HG03378 (cell line): ENCODE data around the gene PTPN18.
"Not testable (repeated sequence)": the region's sequence is repeated elsewhere in the genome, so short reads cannot be mapped to it uniquely, and the experiment has no call there.

Source experiments
- ATAC-seq: cut with Tn5 transposase; IDR thresholded peaks from one replicate; pipeline ENCODE4 v1.9.1; 2021; ENCODE audit warnings: mild to moderate bottlenecking, moderate library complexity; ENCODE audit not compliant: unreplicated experiment

PTPN18 gene

DNA sequence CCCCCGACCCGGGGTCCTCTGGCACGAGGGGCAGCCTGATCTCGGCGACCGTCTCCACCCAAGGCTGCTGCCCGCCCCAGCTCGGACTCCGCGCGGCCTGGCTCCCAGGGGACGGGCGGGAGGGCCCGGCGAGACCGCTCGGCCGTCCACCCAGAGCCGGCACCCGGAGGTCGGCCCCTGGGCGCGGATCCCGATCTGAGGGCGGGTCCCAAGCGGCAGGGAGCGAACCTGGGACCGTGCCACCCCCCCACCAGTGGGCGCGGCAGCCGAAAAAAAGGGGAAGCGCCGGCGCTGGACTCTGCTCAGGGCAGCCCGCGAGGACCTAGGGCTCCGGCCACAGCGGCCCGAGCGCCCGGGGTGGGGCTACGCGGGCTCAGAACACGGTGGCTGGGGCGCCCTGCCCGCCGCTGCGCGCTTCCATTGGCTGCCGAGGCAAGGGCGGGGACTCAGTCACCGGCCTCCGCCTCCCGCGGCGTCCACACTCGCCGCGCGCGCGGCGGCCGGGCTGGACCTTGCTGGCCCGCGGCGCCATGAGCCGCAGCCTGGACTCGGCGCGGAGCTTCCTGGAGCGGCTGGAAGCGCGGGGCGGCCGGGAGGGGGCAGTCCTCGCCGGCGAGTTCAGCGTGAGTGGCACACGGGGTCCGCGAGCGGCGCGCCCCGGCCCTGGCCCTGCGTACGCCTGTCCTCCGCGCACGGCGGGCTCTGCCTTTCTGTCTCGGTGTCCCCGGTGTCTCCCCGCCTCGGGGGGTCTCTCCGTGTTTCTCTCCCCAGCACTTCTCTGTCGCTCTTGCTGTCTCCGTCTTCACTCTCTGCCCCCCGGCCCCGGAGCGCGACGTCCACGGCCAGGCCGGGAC is at the start of gene PTPN18:
PTPN18 (plus strand) TSS at position 479 of the 854 bp plus-strand sequence; CDS start at position 531, 52 bp downstream.
- ATAC-seq = peak; percentile 69

DNA sequence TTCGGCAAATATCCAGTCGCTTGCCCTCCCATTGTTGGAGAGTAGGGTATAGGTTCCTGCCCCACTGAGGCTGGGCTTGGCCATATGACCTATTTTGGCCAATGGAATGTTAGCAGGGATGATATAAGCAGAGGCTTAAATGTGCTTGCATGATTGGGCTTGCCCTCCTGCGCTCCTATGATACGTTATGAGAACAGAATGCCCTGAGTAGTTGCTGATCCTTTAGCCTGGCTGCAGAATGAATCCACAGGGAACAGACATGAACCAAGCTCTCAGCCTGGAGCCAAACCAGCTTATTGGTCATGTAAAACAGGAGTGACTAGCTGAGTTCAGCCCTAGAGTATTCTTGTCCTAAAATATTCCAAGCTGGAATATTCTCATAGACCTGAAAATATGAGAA is 48.0 kb upstream of the PTPN18 start:
- ATAC-seq = no peak

GRCh38 chr2:130310881-130311280 is 45.0 kb upstream of the PTPN18 start:
- ATAC-seq = no peak

DNA sequence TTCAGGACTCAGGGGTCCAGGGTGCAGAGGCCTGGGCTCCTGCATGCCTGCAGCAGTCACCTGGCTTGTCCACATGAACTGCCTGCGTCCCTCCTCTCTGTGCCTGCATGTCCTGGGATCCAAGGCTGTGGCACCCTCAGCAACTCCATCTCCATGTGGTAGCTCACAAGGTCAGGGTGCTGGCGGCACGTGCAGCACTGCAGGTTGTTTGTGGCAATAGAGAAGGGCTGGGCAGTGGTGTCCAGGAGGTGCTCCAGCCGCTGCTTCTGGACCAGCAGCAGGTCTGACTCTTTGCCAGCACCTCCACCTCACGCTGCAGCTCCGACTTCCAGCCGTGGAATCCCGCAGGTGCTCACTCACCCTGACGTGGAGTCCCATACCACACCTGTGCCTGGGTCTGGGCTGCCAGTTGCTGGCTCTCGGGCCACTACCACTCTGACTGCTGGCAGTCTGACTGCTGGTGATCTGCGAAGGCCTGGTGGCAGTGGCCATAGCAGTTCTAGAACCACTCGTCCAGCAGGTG is 42.0 kb upstream of the PTPN18 start:
- ATAC-seq = no peak

GRCh38 chr2:130314377-130314776 is 41.5 kb upstream of the PTPN18 start:
- no peak for ATAC-seq

- no peak for ATAC-seq
Observed at GRCh38 chr2:130316596-130316995, 39.3 kb upstream of the PTPN18 start.

DNA sequence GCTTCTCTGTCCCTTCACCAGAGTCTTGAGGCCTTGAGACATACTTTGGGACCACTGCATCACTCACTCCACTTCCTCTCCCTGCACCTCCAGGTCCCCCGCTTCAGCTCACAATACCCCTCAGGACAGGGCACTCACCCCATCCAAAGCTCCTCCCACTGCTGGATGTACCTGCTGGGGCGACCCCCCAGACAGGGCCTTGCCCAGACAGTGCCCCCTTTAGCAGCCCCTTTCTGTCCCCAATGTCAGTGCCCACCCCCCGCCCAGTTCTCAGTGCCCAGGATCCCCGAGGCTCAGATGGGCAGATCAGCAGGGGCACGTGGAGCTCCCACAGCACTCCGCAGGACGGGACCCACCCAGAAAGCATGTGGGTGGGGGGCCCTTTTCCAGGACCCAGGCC is 37.0 kb upstream of the PTPN18 start:
- ATAC-seq = no peak

- no peak for ATAC-seq
Observed at GRCh38 chr2:130319536-130319935, 36.3 kb upstream of the PTPN18 start.

- no peak for ATAC-seq
Observed at GRCh38 chr2:130327703-130328527, 27.9 kb upstream of the PTPN18 start.

DNA sequence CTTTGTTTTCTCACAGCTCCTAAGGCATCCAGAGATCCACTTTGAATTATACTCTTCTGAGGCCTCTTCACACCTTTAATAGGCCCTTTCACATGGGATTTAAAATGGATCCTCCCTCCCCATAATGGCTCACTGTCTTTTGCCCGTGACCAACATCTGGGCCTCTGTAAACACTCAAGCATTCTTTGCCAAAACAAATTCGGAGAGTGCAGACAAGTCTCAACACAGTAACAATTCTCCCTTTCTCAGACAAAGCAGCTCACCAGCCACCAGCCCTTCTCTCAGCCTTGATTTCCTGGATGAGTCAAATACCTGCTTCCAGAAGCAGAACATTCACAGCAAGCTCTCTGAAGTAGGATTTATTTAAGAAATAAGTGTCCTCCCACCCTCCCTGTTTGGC is 27.1 kb upstream of the PTPN18 start:
- ATAC-seq = no peak

DNA sequence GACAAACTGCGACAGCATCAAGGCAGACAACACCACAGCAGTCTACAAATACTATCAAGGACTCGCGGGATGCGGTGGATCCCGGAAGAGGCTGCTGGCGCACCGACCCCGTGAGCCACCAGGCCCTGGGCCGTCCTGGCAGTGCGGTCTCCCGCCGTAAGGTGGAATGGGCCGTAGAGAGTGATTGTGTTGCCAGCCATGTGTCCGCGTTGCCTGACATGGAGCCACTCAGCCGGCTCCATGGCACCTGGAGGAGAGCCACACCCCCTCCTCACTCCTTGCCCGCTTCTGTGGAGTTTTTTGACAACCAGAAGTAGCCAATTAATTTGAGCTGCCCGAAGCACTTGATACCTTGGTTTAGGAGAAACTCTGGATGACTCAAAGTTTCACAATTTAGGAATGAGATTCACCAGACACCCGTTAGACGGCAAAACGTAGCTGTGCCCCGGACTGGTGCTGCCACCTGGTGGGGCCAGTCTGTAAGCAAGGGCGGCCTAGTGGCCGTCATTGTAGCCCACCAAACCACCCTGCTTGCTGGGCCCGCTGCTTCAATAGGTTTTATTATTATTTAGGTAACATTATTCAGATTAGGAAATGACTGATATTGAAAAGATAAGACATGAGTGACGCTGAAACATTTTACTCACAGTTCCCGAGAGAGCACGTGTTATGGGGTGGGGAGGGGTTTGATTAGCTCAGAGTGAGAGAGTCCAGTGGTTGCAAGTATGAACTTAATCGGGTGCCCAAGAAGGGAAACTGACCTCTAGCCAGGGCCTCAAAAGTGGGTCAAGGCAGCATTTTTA is 23.4 kb upstream of the PTPN18 start:
- peak; percentile 49 for ATAC-seq

- not testable (repeated sequence) for ATAC-seq
Observed at GRCh38 chr2:130333253-130333652, 22.6 kb upstream of the PTPN18 start.

DNA sequence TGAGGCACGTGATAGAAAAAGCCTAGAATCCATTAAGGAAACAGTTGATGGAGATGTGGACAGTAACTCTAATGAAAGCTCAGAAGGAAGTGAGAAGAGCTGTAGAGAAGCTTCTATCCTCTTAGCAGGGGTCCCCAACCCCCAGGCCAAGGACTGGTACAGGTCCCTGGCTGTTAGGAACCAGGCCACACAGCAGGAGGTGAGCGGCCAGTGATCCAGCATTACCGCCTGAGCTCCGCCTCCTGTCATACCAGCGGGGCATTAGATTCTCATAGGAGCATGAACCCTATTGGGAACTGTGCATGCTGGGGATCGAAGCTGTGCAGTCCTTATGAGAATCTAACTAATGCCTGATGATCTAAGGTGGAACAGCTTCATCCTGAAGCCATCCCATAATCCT is 21.8 kb upstream of the PTPN18 start:
- ATAC-seq = no peak

- ATAC-seq = no peak
Observed at GRCh38 chr2:130335226-130335625, 20.6 kb upstream of the PTPN18 start.

DNA sequence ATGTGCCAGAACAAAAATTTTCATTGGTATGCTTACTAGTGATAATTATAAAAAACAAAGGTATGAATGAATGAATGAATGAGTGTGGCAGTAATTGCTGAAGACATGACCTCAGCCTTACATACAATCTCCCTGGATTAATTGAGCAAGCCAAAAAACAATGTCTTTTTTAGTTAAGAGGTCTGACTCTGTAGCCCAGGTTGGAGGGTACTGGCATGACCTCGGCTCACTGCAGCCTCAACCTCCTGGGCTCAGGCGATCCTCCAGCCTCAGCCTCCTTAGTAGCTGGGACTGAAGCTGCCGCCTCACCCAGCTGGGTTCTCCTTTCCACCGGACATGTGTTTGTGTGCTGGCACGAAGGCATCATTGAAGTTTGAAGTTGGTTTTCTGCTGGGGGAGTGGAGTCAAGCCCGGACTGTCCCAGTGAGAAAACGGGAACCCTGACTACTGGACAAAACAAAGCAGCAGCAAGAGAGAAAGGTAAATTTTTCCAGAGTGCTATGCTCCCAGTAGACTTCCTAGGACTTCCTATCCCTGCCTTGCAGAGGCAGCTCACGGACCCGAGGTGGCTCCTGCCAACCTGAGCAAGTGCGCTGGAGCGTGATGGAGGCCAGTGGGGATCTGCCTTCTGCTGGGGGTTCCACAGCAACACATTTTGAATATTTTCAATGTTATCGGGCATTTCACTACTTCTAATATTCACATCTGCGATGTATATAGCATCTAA is 19.5 kb upstream of the PTPN18 start:
- ATAC-seq = no peak

DNA sequence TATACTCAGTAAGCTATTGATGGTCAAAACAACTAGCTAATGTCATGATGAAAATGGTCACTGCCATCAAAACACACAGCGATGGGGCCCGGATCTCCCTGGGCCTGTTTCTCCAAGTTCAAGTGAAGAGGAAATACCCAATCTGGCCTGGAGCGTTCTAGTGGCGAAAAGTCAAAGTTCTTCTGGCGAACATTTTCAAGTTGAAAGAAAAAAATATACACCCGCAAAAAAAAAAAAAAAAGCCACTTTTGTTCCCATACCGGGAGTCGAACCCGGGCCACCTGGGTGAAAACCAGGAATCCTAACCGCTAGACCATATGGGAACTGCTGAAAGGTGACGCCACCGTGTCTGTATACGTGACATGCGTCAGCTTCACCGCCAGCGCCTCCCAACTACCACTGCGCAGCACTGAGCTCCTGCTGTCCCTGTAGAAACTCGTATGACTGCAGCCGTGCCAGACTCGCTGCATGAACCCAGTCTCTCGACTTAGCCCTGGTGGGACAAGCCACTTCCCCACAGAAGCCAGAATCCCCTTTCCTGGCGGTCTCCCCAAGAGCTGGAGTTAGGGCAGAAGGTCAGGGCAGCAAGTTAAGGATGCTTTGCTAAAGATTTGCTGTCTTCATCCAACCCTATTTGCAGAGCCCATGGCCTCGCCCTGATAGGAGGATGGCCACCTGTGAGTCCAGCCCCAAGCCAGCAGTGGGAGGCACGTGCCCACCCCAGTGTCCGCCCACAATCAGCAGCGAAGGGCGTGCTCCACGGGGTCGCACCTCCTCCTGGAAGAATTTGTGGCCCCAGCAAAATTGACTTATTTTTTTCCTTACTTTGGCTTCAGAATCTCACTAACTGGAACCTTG is 18.8 kb upstream of the PTPN18 start:
- peak; percentile 43 for ATAC-seq

GRCh38 chr2:130337735-130338325 is 18.0 kb upstream of the PTPN18 start:
- ATAC-seq = no peak

GRCh38 chr2:130338793-130339345 is 17.0 kb upstream of the PTPN18 start:
- no peak for ATAC-seq
